Neuronal stem cell (in vitro differentiated cells): Measurements from ENCODE around the gene ZBTB45.

Source experiments
- DNase-seq: peaks from one replicate; pipeline ENCODE4 v3.0.0-alpha.2; 2013; ENCODE audit warnings: low spot score
- H2AFZ ChIP-seq: one replicate; pipeline ENCODE4 v1.6.1; 2013; ENCODE audit warnings: mild to moderate bottlenecking, low read length, inconsistent platforms
- H2AK5ac ChIP-seq: 2 replicates; pipeline ENCODE4 v1.6.1; 2013; ENCODE audit warnings: low read depth, mild to moderate bottlenecking, inconsistent platforms, low read length, moderate library complexity, mixed read lengths
- H2BK120ac ChIP-seq: 2 replicates; pipeline ENCODE4 v1.6.1; 2013; ENCODE audit warnings: low read depth, mild to moderate bottlenecking, inconsistent platforms, low read length, moderate library complexity, mixed read lengths
- H2BK12ac ChIP-seq: one replicate; pipeline ENCODE4 v1.6.1; 2013; ENCODE audit warnings: low read length, inconsistent platforms
- H2BK15ac ChIP-seq: 2 replicates; pipeline ENCODE4 v1.6.1; 2013; ENCODE audit warnings: mild to moderate bottlenecking, low read length, inconsistent platforms, mixed read lengths
- H2BK5ac ChIP-seq: one replicate; pipeline ENCODE4 v1.6.1; 2013; ENCODE audit warnings: inconsistent platforms, mild to moderate bottlenecking, low read length, moderate library complexity
- H3K14ac ChIP-seq: one replicate; pipeline ENCODE4 v1.6.1; 2013; ENCODE audit warnings: low read length, inconsistent platforms
- H3K18ac ChIP-seq: 2 replicates; pipeline ENCODE4 v1.6.1; 2013; ENCODE audit warnings: low read length, inconsistent platforms
- H3K23ac ChIP-seq: 2 replicates; pipeline ENCODE4 v1.6.1; 2013; ENCODE audit warnings: low read depth, mild to moderate bottlenecking, mixed read lengths, low read length, inconsistent platforms; ENCODE audit not compliant: poor library complexity
- H3K27ac ChIP-seq: replicated peaks from 3 replicates; pipeline ENCODE4 v1.5.1; 2013; ENCODE audit warnings: low read length, inconsistent platforms
- H3K27me3 ChIP-seq, 3 experiments: 2 replicates each; pipeline ENCODE4 v1.6.1; 2013; ENCODE audit warnings: low read length in 3 of 3, mild to moderate bottlenecking in 2 of 3, inconsistent platforms in 1 of 3, low read depth in 1 of 3, mixed read lengths in 1 of 3, moderate library complexity in 1 of 3; ENCODE audit not compliant: control insufficient read depth in 3 of 3, insufficient read depth in 3 of 3
- H3K36me3 ChIP-seq, 2 donors: replicated peaks in 1 of 2; 2 replicates each; pipeline ENCODE4 v1.6.1; 2013; ENCODE audit warnings: low read length in 2 of 2; ENCODE audit not compliant: control insufficient read depth in 2 of 2, insufficient read depth in 2 of 2
- H3K4ac ChIP-seq: 2 replicates; pipeline ENCODE4 v1.6.1; 2013; ENCODE audit warnings: inconsistent platforms, mild to moderate bottlenecking, low read length, moderate library complexity
- H3K4me1 ChIP-seq, 2 donors: 1 replicate in 1 of 2; 2 replicates in 1 of 2; pipeline ENCODE4 v1.6.1; 2013; ENCODE audit warnings: low read length in 2 of 2, low read depth in 1 of 2; ENCODE audit not compliant: control insufficient read depth in 2 of 2, insufficient read depth in 1 of 2
- H3K4me2 ChIP-seq: one replicate; pipeline ENCODE4 v1.6.1; 2013; ENCODE audit warnings: mild to moderate bottlenecking, low read length, inconsistent platforms; ENCODE audit not compliant: insufficient read depth, poor library complexity, severe bottlenecking
- H3K4me3 ChIP-seq, 2 donors: 2 replicates each; pipeline ENCODE4 v1.5.1; 2013; ENCODE audit warnings: low read length in 2 of 2, mild to moderate bottlenecking in 2 of 2, inconsistent platforms in 1 of 2, moderate library complexity in 1 of 2
- H3K79me1 ChIP-seq: one replicate; pipeline ENCODE4 v1.6.1; 2013; ENCODE audit warnings: low read depth, mild to moderate bottlenecking, inconsistent platforms, low read length, moderate library complexity
- H3K9ac ChIP-seq: one replicate; pipeline ENCODE4 v1.6.1; 2013; ENCODE audit warnings: mild to moderate bottlenecking, low read depth, low read length, inconsistent platforms; ENCODE audit not compliant: poor library complexity
- H3K9me3 ChIP-seq, 2 donors: replicated peaks in 1 of 2; 2 replicates each; pipeline versions ENCODE3 to v1.6.1; 2013; ENCODE audit warnings: low read length in 2 of 2, mild to moderate bottlenecking in 2 of 2, inconsistent platforms in 1 of 2, low read depth in 1 of 2, mixed read lengths in 1 of 2, moderate library complexity in 1 of 2; ENCODE audit not compliant: control insufficient read depth in 2 of 2, insufficient read depth in 1 of 2
- H4K8ac ChIP-seq: one replicate; pipeline ENCODE4 v1.6.1; 2013; ENCODE audit warnings: low read depth, mild to moderate bottlenecking, inconsistent platforms, low read length, moderate library complexity
- H4K91ac ChIP-seq: one replicate; pipeline ENCODE4 v1.6.1; 2013; ENCODE audit warnings: low read length, low read depth, mild to moderate bottlenecking, inconsistent platforms; ENCODE audit not compliant: poor library complexity
- WGBS, 2 donors: extraction: QIAGEN DNeasy Blood & Tissue Kit; methylation state at CpG; one replicate each; pipeline ENCODE4 v1.1.7; 2013; ENCODE audit warnings: missing lambda C conversion rate in 2 of 2, mixed read lengths in 1 of 2; ENCODE audit not compliant: insufficient read length in 2 of 2, insufficient replicate concordance in 1 of 2; ENCODE audit errors: extremely low coverage in 2 of 2; 5-methylcytosine and 5-hydroxymethylcytosine counted together

ZBTB45 gene

GRCh38 chr19:58546019-58546530 is 26.5 kb upstream of the ZBTB45 start:
- Histone ChIP-seq H2AFZ (no peak overlapping the region), H2BK120ac (no peak overlapping the region), H2BK12ac (no peak overlapping the region), H2BK5ac (no peak overlapping the region), H3K4me2 (peak overlapping the region; percentile 96), H3K4me3 (peak overlapping the region; percentile 75 to 99), H3K4ac (no peak overlapping the region), H4K91ac (no peak overlapping the region), H3K23ac (no peak overlapping the region), H3K79me1 (peaks cover 26% of the 10 kb centered on the region), H3K9me3 (peaks cover 0 to 2% of the 10 kb centered on the region in 2 donors), H3K4me1 (peaks cover 15 to 16% of the 10 kb centered on the region in 2 donors), H3K27me3 (peaks cover 0 to 11% (median 0%) of the 10 kb centered on the region in 3 experiments), H3K27ac (no peak overlapping the region), H3K9ac (peak overlapping the region; percentile 92), H3K18ac (no peak overlapping the region), H2BK15ac (no peak overlapping the region), H2AK5ac (no peak overlapping the region), H4K8ac (no peak overlapping the region), H3K14ac (no peak overlapping the region), H3K36me3 (peaks cover 57 to 62% of the 10 kb centered on the region in 2 donors)
- DNase-seq = no peak
- no CpG with 5 or more reads among the region's 1 CpG for WGBS, 2 donors

GRCh38 chr19:58545286-58546018 is 25.8 kb upstream of the ZBTB45 start:
- H3K23ac ChIP-seq = no peak overlapping the region
- H2BK15ac ChIP-seq = no peak overlapping the region
- peak overlapping the region; percentile 75 to 99 for H3K4me3 ChIP-seq
- no peak overlapping the region for H2AFZ ChIP-seq
- H3K4ac ChIP-seq = no peak overlapping the region
- H3K4me1 ChIP-seq = peaks cover 15 to 16% of the 10 kb centered on the region in 2 donors
- H3K36me3 ChIP-seq = peaks cover 50 to 55% of the 10 kb centered on the region in 2 donors
- peaks cover 0 to 12% (median 0%) of the 10 kb centered on the region in 3 experiments for H3K27me3 ChIP-seq
- peaks cover 26% of the 10 kb centered on the region for H3K79me1 ChIP-seq
- no peak overlapping the region for H4K8ac ChIP-seq
- H2BK5ac ChIP-seq = peak overlapping the region; percentile 96
- no peak overlapping the region for H4K91ac ChIP-seq
- no peak overlapping the region for H2BK12ac ChIP-seq
- no peak overlapping the region for H3K27ac ChIP-seq
- peak overlapping the region; percentile 96 for H3K4me2 ChIP-seq
- peaks cover 0 to 2% of the 10 kb centered on the region in 2 donors for H3K9me3 ChIP-seq
- peak overlapping the region; percentile 85 for H3K18ac ChIP-seq
- no peak overlapping the region for H3K14ac ChIP-seq
- peak overlapping the region; percentile 84 for H2AK5ac ChIP-seq
- H3K9ac ChIP-seq = peak overlapping the region; percentile 92
- WGBS, 2 donors = no CpG with 5 or more reads among the region's 21 CpGs
- peak overlapping the region; percentile 83 for H2BK120ac ChIP-seq
- DNase-seq = no peak

- Histone ChIP-seq H2AFZ (peak overlapping the region; percentile 60), H2BK15ac (peak overlapping the region; percentile 96), H3K4me3 (peak overlapping the region; percentile 75 to 99), H2BK12ac (no peak overlapping the region), H4K91ac (peak overlapping the region; percentile 53), H3K36me3 (peaks cover 44 to 48% of the 10 kb centered on the region in 2 donors), H3K79me1 (peaks cover 25% of the 10 kb centered on the region), H3K9me3 (peaks cover 0 to 2% of the 10 kb centered on the region in 2 donors), H3K27me3 (peaks cover 0 to 14% (median 0%) of the 10 kb centered on the region in 3 experiments), H3K4ac (peak overlapping the region; percentile 98), H2BK5ac (peak overlapping the region; percentile 96), H3K27ac (peak overlapping the region; percentile 98), H4K8ac (no peak overlapping the region), H3K14ac (peak overlapping the region; percentile 89), H2BK120ac (peak overlapping the region; percentile 83), H3K9ac (peak overlapping the region; percentile 100), H2AK5ac (peak overlapping the region; percentile 84), H3K23ac (peak overlapping the region; percentile 100), H3K18ac (peak overlapping the region; percentile 100), H3K4me2 (peak overlapping the region; percentile 96), H3K4me1 (peaks cover 15 to 16% of the 10 kb centered on the region in 2 donors)
- peak; percentile 73 for DNase-seq
- WGBS, 2 donors = no CpG with 5 or more reads among the region's 92 CpGs
Measured at GRCh38 chr19:58544591-58545285, 25.1 kb upstream of the ZBTB45 start.
